GM12878 (cell line): ENCODE data around the gene QSOX2. TPM values are rescaled to one million over a fixed set of nuclear protein-coding genes. Genes with fewer than 3 reads are reported as not detected.

Source experiments
- POLR2AphosphoS2 ChIP-seq: IDR thresholded peaks from 2 replicates; pipeline ENCODE4 v1.6.1; 2011; ENCODE audit warnings: low read depth, mild to moderate bottlenecking, low read length, improper control_type of control experiment, moderate library complexity
- RELB ChIP-seq: fragments of 450-650 bp; IDR thresholded peaks from 2 replicates; pipeline ENCODE4 v1.6.1; 2017; ENCODE audit warnings: low read depth, mild to moderate bottlenecking, moderate library complexity
- ZBTB40 ChIP-seq: fragments of 450-650 bp; IDR thresholded peaks from 2 replicates; pipeline ENCODE4 v1.6.1; 2016; ENCODE audit warnings: mild to moderate bottlenecking, moderate library complexity, borderline replicate concordance
- polyA plus RNA-seq, 11 experiments: library from polyadenylated mRNA; depleted of rRNA in 4 of 11; unstranded in 6 of 11; stranded (reverse) in 5 of 11; fragments of >200 nt; fragmentation: Nextera tagmentation in 4 of 11; fragmentation: Illumina TruSeq in 1 of 11; extraction: Ambion mirVana in 4 of 11; extraction: Trizol in 1 of 11; gene quantifications; 1 replicate in 1 of 11; 2 replicates in 10 of 11; pipeline versions ENCODE4 v1.2.1 to v1.2.3, GENCODE V29; 2011 to 2016; ENCODE audit warnings: inconsistent platforms in 2 of 11, missing spikeins in 2 of 11, low read depth in 1 of 11
- total RNA-seq, 4 experiments: library from RNA; depleted of rRNA in 3 of 4; stranded (reverse); fragments of >200 nt in 3 of 4; fragmentation: Illumina TruSeq in 1 of 4; extraction: Trizol in 1 of 4; gene quantifications; 2 replicates each; pipeline versions ENCODE4 v1.2.1 to v1.2.3, GENCODE V29; 2013 to 2021

The QSOX2 gene
- total and polyA plus RNA-seq, 10 of the 15 experiments (the other 5 are each of a cell fraction or from before 2014, with no cell fraction given) = 0.34 to 16.1 (median 8.2) TPM

GRCh38 chr9:136283291-136284235 is 38.0 kb upstream of the QSOX2 start (continued):
- TF ChIP-seq ZBTB40 = no peak
- no peak for TF ChIP-seq POLR2AphosphoS2
- TF ChIP-seq RELB = no peak
